Gastrocnemius medialis (tissue), 4 donors: ENCODE results near the gene CCM2L. TPM values are rescaled to one million over a fixed set of nuclear protein-coding genes. Genes with fewer than 3 reads are reported as not detected.

Experiments
- ATAC-seq, 2 donors: fragments of 150-250 bp; one replicate each; pipeline ENCODE4 v1.9.1; 2016
- DNase-seq, 2 donors: peaks; one replicate each; pipeline ENCODE4 v3.0.0-alpha.2; 2019
- H3K27ac ChIP-seq, 4 donors: fragments of 200-600 bp; sonication (generic); 1 replicate in 1 of 4; 2 replicates in 3 of 4; pipeline ENCODE4 v1.5.1; 2016 to 2018; ENCODE audit warnings: mild to moderate bottlenecking in 2 of 4, moderate library complexity in 1 of 4
- H3K27me3 ChIP-seq, 3 donors: fragments of 200-600 bp; sonication (generic) in 2 of 3; 1 replicate in 1 of 3; 2 replicates in 2 of 3; pipeline versions ENCODE4 v1.5.1 to v1.6.0; 2016 to 2019; ENCODE audit warnings: mild to moderate bottlenecking in 1 of 3, moderate library complexity in 1 of 3
- H3K36me3 ChIP-seq, 2 donors: fragments of 200-600 bp; sonication (generic) in 1 of 2; one replicate each; pipeline ENCODE4 v1.5.1; 2017 to 2018
- H3K4me1 ChIP-seq, 2 donors: fragments of 200-600 bp; sonication (generic) in 1 of 2; one replicate each; pipeline ENCODE4 v1.5.1; 2016 to 2017; ENCODE audit warnings: mild to moderate bottlenecking in 2 of 2
- H3K4me3 ChIP-seq, 4 donors: fragments of 200-600 bp; sonication (generic) in 3 of 4; 1 replicate in 1 of 4; 2 replicates in 3 of 4; pipeline ENCODE4 v1.5.1; 2016 to 2019; ENCODE audit warnings: mild to moderate bottlenecking in 2 of 4
- H3K9me3 ChIP-seq, 3 donors: fragments of 200-600 bp; sonication (generic) in 2 of 3; 1 replicate in 1 of 3; 2 replicates in 2 of 3; pipeline ENCODE4 v1.5.1; 2016 to 2019
- POLR2A ChIP-seq, 2 donors: fragments of 450-650 bp; IDR thresholded peaks; one replicate each; pipeline ENCODE4 v1.6.1; 2017; ENCODE audit warnings: antibody characterized with exemption in 2 of 2, mild to moderate bottlenecking in 2 of 2, moderate library complexity in 2 of 2
- in situ Hi-C, 4 donors: fragments of 200-750 bp; cut with MboI; loops; one replicate each; pipeline versions ENCODE4 v1.15.0 to v1.8.0; 2017; ENCODE audit warnings: low sequenced_read_pairs in 4 of 4
- intact Hi-C: fragments of 100-400 bp; cut with DNase I; formaldehyde crosslinking; loops from one replicate; pipeline ENCODE4 v1.15.1; 2023; ENCODE audit warnings: low total_unique reads
- total RNA-seq, 4 donors: library from RNA; depleted of rRNA; stranded (reverse); fragments of >200 nt; gene quantifications; one replicate each; pipeline versions ENCODE4 v1.1.0 to v1.2.3, GENCODE V29; 2016
- TF ChIP-seq, protein P1 (sequence below), 5 experiments: fragments of 450-650 bp in 3 of 5; fragments of 200-600 bp in 2 of 5; sonication (generic) in 2 of 5; IDR thresholded peaks in 4 of 5; conservative IDR thresholded peaks in 1 of 5; 1 replicate in 4 of 5; 2 replicates in 1 of 5; pipeline ENCODE4 v1.5.1; 2016 to 2019; ENCODE audit warnings: antibody characterized with exemption in 5 of 5, mild to moderate bottlenecking in 3 of 5, moderate library complexity in 3 of 5

Gene CCM2L
- total RNA-seq, 4 donors from 2014 or later, result 2.2 to 5.8 (median 3.2) TPM

DNA sequence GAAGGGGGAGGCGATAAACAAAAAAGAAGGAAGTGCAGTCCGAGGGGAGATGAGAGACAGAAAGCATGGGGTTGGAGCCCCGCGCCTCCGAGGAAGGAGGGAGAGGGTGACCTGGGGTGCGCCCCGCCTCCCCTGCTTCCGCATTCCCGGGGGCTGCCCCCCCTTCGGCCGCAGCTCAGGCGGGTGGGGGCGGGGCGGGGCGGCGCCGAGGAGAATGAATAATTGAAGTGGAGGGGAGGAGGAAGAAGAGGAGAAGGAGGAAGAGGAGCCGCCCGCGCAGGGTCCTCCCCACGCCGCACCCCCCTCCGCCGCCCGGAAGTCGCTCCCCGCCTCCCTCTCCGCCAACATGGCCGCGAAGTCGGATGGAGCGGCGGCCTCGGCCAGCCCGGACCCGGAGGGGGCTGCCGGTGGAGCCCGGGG lies 42.4 kb upstream of the CCM2L start, which contains the start of gene XKR7:
Gene XKR7, plus strand, starts transcription at position 322 of the 420 bp plus-strand sequence. Its CDS starts 25 bp downstream, at position 347.
- in situ Hi-C loops (no loop called here), intact Hi-C loops (no loop called here)
- DNase-seq, result no peak
- Histone ChIP-seq H3K9me3 (no peaks in the 10 kb centered on the region), H3K27me3 (peaks cover 19 to 22% (median 21%) of the 10 kb centered on the region in 3 donors), H3K36me3 (no peaks in the 10 kb centered on the region), H3K4me1 (no peaks in the 10 kb centered on the region), H3K27ac (no peak within 1 kb of the TSS), H3K4me3 (no peak within 1 kb of the TSS)
- no peak for ATAC-seq
- no peak for TF ChIP-seq POLR2A (IDR thresholded peaks at IDR 0.05)
- TF ChIP-seq, protein P1, sequence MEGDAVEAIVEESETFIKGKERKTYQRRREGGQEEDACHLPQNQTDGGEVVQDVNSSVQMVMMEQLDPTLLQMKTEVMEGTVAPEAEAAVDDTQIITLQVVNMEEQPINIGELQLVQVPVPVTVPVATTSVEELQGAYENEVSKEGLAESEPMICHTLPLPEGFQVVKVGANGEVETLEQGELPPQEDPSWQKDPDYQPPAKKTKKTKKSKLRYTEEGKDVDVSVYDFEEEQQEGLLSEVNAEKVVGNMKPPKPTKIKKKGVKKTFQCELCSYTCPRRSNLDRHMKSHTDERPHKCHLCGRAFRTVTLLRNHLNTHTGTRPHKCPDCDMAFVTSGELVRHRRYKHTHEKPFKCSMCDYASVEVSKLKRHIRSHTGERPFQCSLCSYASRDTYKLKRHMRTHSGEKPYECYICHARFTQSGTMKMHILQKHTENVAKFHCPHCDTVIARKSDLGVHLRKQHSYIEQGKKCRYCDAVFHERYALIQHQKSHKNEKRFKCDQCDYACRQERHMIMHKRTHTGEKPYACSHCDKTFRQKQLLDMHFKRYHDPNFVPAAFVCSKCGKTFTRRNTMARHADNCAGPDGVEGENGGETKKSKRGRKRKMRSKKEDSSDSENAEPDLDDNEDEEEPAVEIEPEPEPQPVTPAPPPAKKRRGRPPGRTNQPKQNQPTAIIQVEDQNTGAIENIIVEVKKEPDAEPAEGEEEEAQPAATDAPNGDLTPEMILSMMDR (IDR thresholded peaks at IDR 0.05 in 4 of 5, conservative IDR thresholded peaks at IDR 0.05 in 1 of 5), result no peak

DNA sequence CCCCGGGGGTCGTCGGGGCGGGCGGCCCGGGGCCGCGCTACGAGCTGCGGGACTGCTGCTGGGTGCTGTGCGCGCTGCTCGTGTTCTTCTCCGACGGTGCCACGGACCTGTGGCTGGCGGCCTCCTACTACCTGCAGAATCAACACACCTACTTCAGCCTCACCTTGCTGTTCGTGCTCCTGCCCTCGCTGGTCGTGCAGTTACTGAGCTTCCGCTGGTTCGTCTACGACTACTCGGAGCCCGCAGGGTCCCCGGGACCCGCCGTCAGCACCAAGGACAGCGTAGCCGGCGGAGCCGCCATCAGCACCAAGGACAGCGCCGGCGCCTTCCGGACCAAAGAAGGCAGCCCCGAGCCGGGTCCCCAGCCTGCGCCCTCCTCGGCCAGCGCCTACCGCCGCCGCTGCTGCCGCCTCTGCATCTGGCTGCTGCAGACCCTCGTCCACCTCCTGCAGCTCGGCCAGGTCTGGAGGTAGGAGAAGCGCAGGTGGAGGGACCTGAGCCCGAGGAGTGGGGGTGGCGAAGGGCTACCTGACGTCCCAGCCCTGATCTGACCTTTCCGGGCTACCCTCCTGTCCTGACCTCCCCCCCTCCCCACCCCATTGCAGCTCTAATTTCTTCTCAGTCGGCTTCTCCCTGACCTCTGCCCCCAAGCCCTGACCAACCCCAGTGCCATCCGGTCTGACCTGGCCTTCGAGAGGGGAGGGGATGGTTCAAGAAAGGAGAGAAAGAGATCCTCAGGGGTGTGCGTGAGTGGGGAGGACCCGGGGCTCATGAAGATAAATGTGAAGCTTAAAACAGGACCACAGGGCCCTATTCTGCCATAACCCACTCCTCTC lies 41.7 kb upstream of the CCM2L start:
- in situ Hi-C loops, result no loop called here
- no peaks in the 10 kb centered on the region for H3K4me1 ChIP-seq
- no peaks in the 10 kb centered on the region for H3K9me3 ChIP-seq
- TF ChIP-seq, protein P1 (IDR thresholded peaks at IDR 0.05 in 4 of 5, conservative IDR thresholded peaks at IDR 0.05 in 1 of 5), result no peak
- no peak for TF ChIP-seq POLR2A (IDR thresholded peaks at IDR 0.05)
- peak; percentile 50 to 60 for ATAC-seq
- H3K27ac ChIP-seq, result no peak overlapping the region
- no peak overlapping the region for H3K4me3 ChIP-seq
- no peaks in the 10 kb centered on the region for H3K36me3 ChIP-seq
- DNase-seq, result no peak
- H3K27me3 ChIP-seq, result peaks cover 19 to 22% (median 21%) of the 10 kb centered on the region in 3 donors
- intact Hi-C loops, result no loop called here

DNA sequence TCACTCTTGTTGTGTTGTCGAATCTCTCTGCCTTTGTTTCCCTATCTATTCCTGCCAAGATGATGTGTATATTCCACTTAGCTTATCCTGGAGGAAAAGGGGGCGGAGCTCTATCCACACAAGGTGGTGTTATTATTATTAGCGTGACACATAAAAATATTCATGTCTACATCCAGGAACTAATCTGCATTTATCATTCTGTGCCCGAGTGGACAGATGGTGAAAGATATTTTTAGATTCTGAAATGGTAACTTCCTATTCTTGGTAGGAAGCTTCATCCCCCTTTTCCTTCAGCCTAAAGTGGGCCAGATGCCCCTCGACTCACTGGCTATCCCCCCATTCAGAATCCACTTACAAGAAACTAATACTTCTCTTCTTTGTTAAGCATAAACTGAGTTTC lies 40.2 kb upstream of the CCM2L start:
- Histone ChIP-seq H3K4me3 (no peak overlapping the region), H3K4me1 (no peaks in the 10 kb centered on the region), H3K27me3 (peaks cover 19 to 25% (median 24%) of the 10 kb centered on the region in 3 donors), H3K27ac (no peak overlapping the region), H3K36me3 (no peaks in the 10 kb centered on the region), H3K9me3 (no peaks in the 10 kb centered on the region)
- intact Hi-C loops, result no loop called here
- no peak for TF ChIP-seq POLR2A (IDR thresholded peaks at IDR 0.05)
- TF ChIP-seq, protein P1 (IDR thresholded peaks at IDR 0.05 in 4 of 5, conservative IDR thresholded peaks at IDR 0.05 in 1 of 5), result no peak
- ATAC-seq, result no peak
- in situ Hi-C loops, result no loop called here
- DNase-seq, result no peak

DNA sequence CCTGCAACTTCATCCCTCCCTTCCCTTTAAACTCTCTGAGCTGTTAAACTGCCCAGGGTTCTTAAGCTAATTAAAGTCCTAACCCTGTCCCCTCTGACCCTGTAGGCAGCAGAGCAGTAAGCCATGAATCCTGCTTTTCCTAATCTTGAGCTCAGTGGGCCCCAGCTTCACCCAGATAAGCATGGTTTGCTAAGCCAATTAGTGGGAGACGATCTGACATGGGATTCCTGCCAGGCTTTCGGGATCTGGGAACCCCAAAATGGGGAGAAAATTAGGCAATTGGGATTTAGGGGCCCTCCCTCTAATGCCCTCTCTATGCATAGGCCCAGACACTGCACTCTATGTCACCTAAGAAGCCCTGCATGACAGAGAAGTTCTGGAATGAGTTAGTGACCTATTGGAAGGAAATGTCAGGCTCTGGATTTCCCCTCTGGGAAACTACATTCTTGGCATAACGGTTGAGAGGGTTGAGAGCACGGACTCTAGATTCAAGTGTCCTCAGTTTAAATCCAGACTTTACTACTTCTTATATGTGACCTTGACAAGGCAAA lies 37.7 kb upstream of the CCM2L start:
- Histone ChIP-seq H3K36me3 (no peaks in the 10 kb centered on the region), H3K27me3 (peaks cover 7 to 12% (median 8%) of the 10 kb centered on the region in 3 donors), H3K27ac (no peak overlapping the region), H3K4me3 (no peak overlapping the region), H3K4me1 (no peaks in the 10 kb centered on the region), H3K9me3 (no peaks in the 10 kb centered on the region)
- TF ChIP-seq, protein P1 (IDR thresholded peaks at IDR 0.05 in 4 of 5, conservative IDR thresholded peaks at IDR 0.05 in 1 of 5), result no peak
- no peak for TF ChIP-seq POLR2A (IDR thresholded peaks at IDR 0.05)
- intact Hi-C loops (no loop called here), in situ Hi-C loops (no loop called here)
- ATAC-seq (no peak), DNase-seq (no peak)
